ENCODE results near the gene SLC6A1. TPM values are rescaled to one million over a fixed set of nuclear protein-coding genes. Genes with fewer than 3 reads are reported as not detected.

The SLC6A1 gene
- total RNA-seq, 1 experiment from 2014 or later: not detected

DNA sequence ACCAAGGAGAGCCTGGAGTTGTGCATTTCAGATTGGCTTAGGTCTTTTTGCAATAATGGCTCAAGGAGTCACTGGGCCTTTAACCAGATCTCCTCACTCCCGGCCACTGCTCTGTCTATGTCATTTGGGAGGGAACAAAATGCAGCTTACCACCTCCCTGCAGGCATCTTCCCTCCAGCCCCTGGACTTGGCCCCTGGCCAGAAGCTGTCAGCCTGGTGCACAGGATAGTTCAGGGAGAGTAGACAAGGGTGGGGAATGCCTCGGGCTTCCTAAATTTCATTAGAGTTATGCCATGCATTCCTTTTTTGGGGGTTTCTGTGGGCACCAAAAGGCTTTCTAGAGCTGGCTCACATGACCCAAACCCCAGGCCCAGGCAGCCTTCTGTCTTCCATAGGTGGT lies 91.5 kb downstream of the SLC6A1 start:
- Histone ChIP-seq H3K18ac (ENCODE audit: insufficient read length, low read depth, low read length) (no peak overlapping the region), H3K23ac (ENCODE audit: insufficient read length, low read depth, low read length) (no peak overlapping the region), H3K27ac (ENCODE audit: insufficient read length, low read depth, low read length) (no peak overlapping the region), H3K14ac (ENCODE audit: insufficient read depth, low read length) (no peak overlapping the region), H2AFZ (ENCODE audit: low read length) (no peak overlapping the region), H4K8ac (replicated peaks; ENCODE audit: insufficient read length, low read depth, low read length) (no peak overlapping the region), H3K9ac (ENCODE audit: extremely low read depth, insufficient read length, low read length) (no peak overlapping the region), H2BK12ac (ENCODE audit: insufficient read length, low read depth, low read length) (no peak overlapping the region), H3K9me3 (ENCODE audit: control insufficient read depth, low read depth, low read length) (no peaks in the 10 kb centered on the region), H3K79me1 (ENCODE audit: insufficient read depth, low read depth, low read length, poor library complexity, severe bottlenecking) (no peaks in the 10 kb centered on the region), H3K4me2 (ENCODE audit: insufficient read depth, insufficient read length, low read length) (no peak overlapping the region), H4K5ac (ENCODE audit: insufficient read length, low read depth, low read length) (no peak overlapping the region), H3T11ph (ENCODE audit: low read length) (no peak overlapping the region), H4K91ac (ENCODE audit: insufficient read length, low read depth, low read length) (no peak overlapping the region), H2BK15ac (ENCODE audit: low read depth, low read length) (no peak overlapping the region), H2BK120ac (ENCODE audit: low read depth, low read length, poor library complexity, severe bottlenecking) (no peak overlapping the region), H3K56ac (ENCODE audit: insufficient read length, low read depth, low read length) (no peak overlapping the region), H3K79me2 (ENCODE audit: insufficient read depth, low read length) (no peaks in the 10 kb centered on the region), H2AK5ac (ENCODE audit: insufficient read length, low read length) (no peak overlapping the region), H2BK5ac (ENCODE audit: insufficient read length, low read length) (no peak overlapping the region), H3K4me1 (ENCODE audit: insufficient read depth, low read length) (no peaks in the 10 kb centered on the region), H2BK20ac (ENCODE audit: low read depth, low read length, poor library complexity, severe bottlenecking) (no peak overlapping the region), H4K20me1 (ENCODE audit: control insufficient read depth, insufficient read depth, insufficient read length) (no peaks in the 10 kb centered on the region), H3K4ac (ENCODE audit: low read depth, low read length) (no peak overlapping the region), H3K27me3 (ENCODE audit: insufficient read depth, low read length) (no peaks in the 10 kb centered on the region), H3K23me2 (ENCODE audit: insufficient read length, low read depth, low read length, poor library complexity, severe bottlenecking) (no peaks in the 10 kb centered on the region)
- WGBS (ENCODE audit: extremely low coverage, insufficient read length, low lambda C conversion rate): no CpG with 5 or more reads among the region's 2 CpGs
- H3K27ac Mint-ChIP-seq: no peak overlapping the region
- H3K4me1 Mint-ChIP-seq: peaks cover 0 to 2% of the 10 kb centered on the region in 2 experiments; a peak in 2 of 4 replicates
- DNase-seq: no peak
- no peaks in the 10 kb centered on the region for H3K9me3 Mint-ChIP-seq
- H3K27me3 Mint-ChIP-seq (ENCODE audit: low read depth): peaks cover 3% of the 10 kb centered on the region
- no peak overlapping the region for H3K4me3 Mint-ChIP-seq
- H3K36me3 Mint-ChIP-seq (ENCODE audit: insufficient read depth in 1 of 3, low read depth in 3 of 3): no peaks in the 10 kb centered on the region
- TF ChIP-seq, protein P1, sequence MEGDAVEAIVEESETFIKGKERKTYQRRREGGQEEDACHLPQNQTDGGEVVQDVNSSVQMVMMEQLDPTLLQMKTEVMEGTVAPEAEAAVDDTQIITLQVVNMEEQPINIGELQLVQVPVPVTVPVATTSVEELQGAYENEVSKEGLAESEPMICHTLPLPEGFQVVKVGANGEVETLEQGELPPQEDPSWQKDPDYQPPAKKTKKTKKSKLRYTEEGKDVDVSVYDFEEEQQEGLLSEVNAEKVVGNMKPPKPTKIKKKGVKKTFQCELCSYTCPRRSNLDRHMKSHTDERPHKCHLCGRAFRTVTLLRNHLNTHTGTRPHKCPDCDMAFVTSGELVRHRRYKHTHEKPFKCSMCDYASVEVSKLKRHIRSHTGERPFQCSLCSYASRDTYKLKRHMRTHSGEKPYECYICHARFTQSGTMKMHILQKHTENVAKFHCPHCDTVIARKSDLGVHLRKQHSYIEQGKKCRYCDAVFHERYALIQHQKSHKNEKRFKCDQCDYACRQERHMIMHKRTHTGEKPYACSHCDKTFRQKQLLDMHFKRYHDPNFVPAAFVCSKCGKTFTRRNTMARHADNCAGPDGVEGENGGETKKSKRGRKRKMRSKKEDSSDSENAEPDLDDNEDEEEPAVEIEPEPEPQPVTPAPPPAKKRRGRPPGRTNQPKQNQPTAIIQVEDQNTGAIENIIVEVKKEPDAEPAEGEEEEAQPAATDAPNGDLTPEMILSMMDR (conservative IDR thresholded peaks at IDR 0.05): no peak
